WTC11 (cell line): ENCODE measurements around the gene RTN3. TPM values are rescaled to one million over a fixed set of nuclear protein-coding genes. Genes with fewer than 3 reads are reported as not detected.

Source experiments
- ATAC-seq: fragments of 200-7000 bp; cut with Tn5 transposase; 2 replicates; pipeline ENCODE4 v1.10.0; 2021; ENCODE audit warnings: mild to moderate bottlenecking, moderate library complexity
- CTCF ChIA-PET: fragments of 300-600 bp; sonication (Branson Sonifier 250); formaldehyde crosslinking; loops from one replicate; lab custom pipeline; 2021; ENCODE audit warnings: antibody characterized with exemption; lab: Charles Lee
- POLR2A ChIA-PET: fragments of 350-600 bp; sonication (Branson Sonifier 250); formaldehyde crosslinking; loops from one replicate; lab custom pipeline; 2021; ENCODE audit warnings: antibody characterized with exemption; lab: Charles Lee
- DNase-seq: peaks from one replicate; pipeline ENCODE4 v3.0.0; 2021; ENCODE audit warnings: low spot score
- H3K27ac Mint-ChIP-seq: 2 replicates; pipeline ENCODE4 v1.8.0; 2021; ENCODE audit warnings: mixed read lengths
- H3K27me3 Mint-ChIP-seq: 2 replicates; pipeline ENCODE4 v1.8.0; 2021; ENCODE audit warnings: low read depth, mild to moderate bottlenecking, moderate library complexity, mixed read lengths
- H3K36me3 Mint-ChIP-seq: 2 replicates; pipeline ENCODE4 v1.8.0; 2021; ENCODE audit warnings: mixed read lengths
- H3K4me1 Mint-ChIP-seq: 2 replicates; pipeline ENCODE4 v1.8.0; 2022; ENCODE audit warnings: mixed read lengths
- H3K4me3 Mint-ChIP-seq: 2 replicates; pipeline ENCODE4 v1.8.0; 2021; ENCODE audit warnings: mild to moderate bottlenecking, moderate library complexity, mixed read lengths
- H3K9me3 Mint-ChIP-seq: 2 replicates; pipeline ENCODE4 v1.8.0; 2021; ENCODE audit warnings: mixed read lengths
- ELF4 ChIP-seq: sonication (generic); formaldehyde crosslinking; IDR thresholded peaks from 2 replicates; pipeline ENCODE4 v1.8.1; 2022; ENCODE audit warnings: low read depth, mild to moderate bottlenecking, moderate library complexity, missing genetic modification reagents
- FOXJ3 ChIP-seq: sonication (generic); formaldehyde crosslinking; IDR thresholded peaks from 2 replicates; pipeline ENCODE4 v1.9.0; 2021; ENCODE audit warnings: missing genetic modification reagents, mild to moderate bottlenecking, borderline replicate concordance
- GTF2I ChIP-seq: fragments of 250-450 bp; sonication (Bioruptor Pico); conservative IDR thresholded peaks from 2 replicates; pipeline ENCODE4 v1.4.0; 2021; ENCODE audit warnings: mild to moderate bottlenecking
- IRF2 ChIP-seq: sonication (generic); formaldehyde crosslinking; IDR thresholded peaks from 2 replicates; pipeline ENCODE4 v1.8.0; 2022; ENCODE audit warnings: low read depth, missing genetic modification reagents, borderline replicate concordance
- MXD4 ChIP-seq: fragments of 250-450 bp; sonication (Bioruptor Pico); IDR thresholded peaks from 2 replicates; pipeline ENCODE4 v1.8.0; 2021; ENCODE audit warnings: mild to moderate bottlenecking, moderate library complexity, borderline replicate concordance
- NFYB ChIP-seq: sonication (generic); formaldehyde crosslinking; conservative IDR thresholded peaks from 2 replicates; pipeline ENCODE4 v1.8.0; 2022; ENCODE audit warnings: low read depth, missing genetic modification reagents
- PRRX2 ChIP-seq: fragments of 250-450 bp; sonication (Bioruptor Pico); IDR thresholded peaks from 2 replicates; pipeline ENCODE4 v1.8.0; 2021; ENCODE audit warnings: mild to moderate bottlenecking
- ZNF121 ChIP-seq: sonication (generic); formaldehyde crosslinking; IDR thresholded peaks from 2 replicates; pipeline ENCODE4 v1.8.0; 2023; ENCODE audit warnings: missing genetic modification reagents
- ZNF138 ChIP-seq: sonication (generic); formaldehyde crosslinking; conservative IDR thresholded peaks from 2 replicates; pipeline ENCODE4 v1.8.1; 2022; ENCODE audit warnings: mild to moderate bottlenecking, moderate library complexity, missing genetic modification reagents
- ZNF263 ChIP-seq: sonication (generic); formaldehyde crosslinking; IDR thresholded peaks from 2 replicates; pipeline ENCODE4 v1.8.1; 2022; ENCODE audit warnings: low read depth, mild to moderate bottlenecking, moderate library complexity, missing genetic modification reagents
- ZNF317 ChIP-seq: sonication (generic); formaldehyde crosslinking; IDR thresholded peaks from 2 replicates; pipeline ENCODE4 v1.8.1; 2023; ENCODE audit warnings: low read depth, mild to moderate bottlenecking, moderate library complexity, missing genetic modification reagents, borderline replicate concordance
- ZNF671 ChIP-seq: fragments of 250-450 bp; sonication (Bioruptor Pico); IDR thresholded peaks from 2 replicates; pipeline ENCODE4 v1.8.0; 2021; ENCODE audit warnings: mild to moderate bottlenecking
- total RNA-seq: library from RNA; stranded (reverse); gene quantifications from 3 replicates; pipeline ENCODE4 v1.2.3, GENCODE V29; 2021
- TF ChIP-seq, protein P1 (sequence below): sonication (generic); formaldehyde crosslinking; IDR thresholded peaks from 2 replicates; pipeline ENCODE4 v1.8.1; 2023; ENCODE audit warnings: mild to moderate bottlenecking, missing genetic modification reagents, borderline replicate concordance
- TF ChIP-seq, protein P2 (sequence below): sonication (generic); formaldehyde crosslinking; IDR thresholded peaks from 2 replicates; pipeline ENCODE4 v1.8.0; 2022; ENCODE audit warnings: mild to moderate bottlenecking, missing genetic modification reagents
- TF ChIP-seq, protein P3 (sequence below): sonication (generic); formaldehyde crosslinking; IDR thresholded peaks from 2 replicates; pipeline ENCODE4 v1.8.0; 2023; ENCODE audit warnings: missing genetic modification reagents
- TF ChIP-seq, protein P4 (sequence below): sonication (generic); formaldehyde crosslinking; IDR thresholded peaks from 2 replicates; pipeline ENCODE4 v1.8.0; 2022; ENCODE audit warnings: mild to moderate bottlenecking, missing genetic modification reagents
- TF ChIP-seq, protein P5 (sequence below): fragments of 250-450 bp; sonication (Bioruptor Pico); IDR thresholded peaks from 2 replicates; pipeline ENCODE4 v2.1.2; 2022; ENCODE audit warnings: mild to moderate bottlenecking, moderate library complexity
- TF ChIP-seq, protein P6 (sequence below): fragments of 250-450 bp; sonication (Bioruptor Pico); IDR thresholded peaks from 2 replicates; pipeline ENCODE4 v1.8.0; 2021; ENCODE audit warnings: mild to moderate bottlenecking
- TF ChIP-seq, protein P7 (sequence below): sonication (generic); formaldehyde crosslinking; IDR thresholded peaks from 2 replicates; pipeline ENCODE4 v1.8.1; 2022; ENCODE audit warnings: low read depth, mild to moderate bottlenecking, moderate library complexity, missing genetic modification reagents, borderline replicate concordance

RTN3 gene
- total RNA-seq, 1 experiment from 2014 or later = 159 TPM

DNA sequence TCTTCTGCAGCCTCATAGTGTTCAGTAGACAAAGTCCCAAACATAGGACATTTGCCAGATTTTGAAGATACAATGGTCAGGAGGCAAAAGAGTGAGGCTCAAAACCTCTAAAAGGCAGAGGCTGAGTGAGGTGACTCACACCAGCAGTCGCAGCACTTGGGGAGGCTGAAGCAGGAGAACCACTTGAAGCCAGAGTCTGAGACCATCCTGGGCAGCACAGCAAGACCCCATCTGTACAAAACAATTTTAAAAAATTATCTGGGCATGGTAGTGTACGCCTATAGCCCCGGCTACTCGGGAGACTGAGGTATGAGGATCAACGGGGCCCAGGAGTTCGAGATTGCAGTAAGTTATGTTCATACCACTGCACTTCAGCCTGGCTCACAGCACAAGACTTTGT, 101.4 kb downstream of the RTN3 start:
- TF ChIP-seq, protein P1, sequence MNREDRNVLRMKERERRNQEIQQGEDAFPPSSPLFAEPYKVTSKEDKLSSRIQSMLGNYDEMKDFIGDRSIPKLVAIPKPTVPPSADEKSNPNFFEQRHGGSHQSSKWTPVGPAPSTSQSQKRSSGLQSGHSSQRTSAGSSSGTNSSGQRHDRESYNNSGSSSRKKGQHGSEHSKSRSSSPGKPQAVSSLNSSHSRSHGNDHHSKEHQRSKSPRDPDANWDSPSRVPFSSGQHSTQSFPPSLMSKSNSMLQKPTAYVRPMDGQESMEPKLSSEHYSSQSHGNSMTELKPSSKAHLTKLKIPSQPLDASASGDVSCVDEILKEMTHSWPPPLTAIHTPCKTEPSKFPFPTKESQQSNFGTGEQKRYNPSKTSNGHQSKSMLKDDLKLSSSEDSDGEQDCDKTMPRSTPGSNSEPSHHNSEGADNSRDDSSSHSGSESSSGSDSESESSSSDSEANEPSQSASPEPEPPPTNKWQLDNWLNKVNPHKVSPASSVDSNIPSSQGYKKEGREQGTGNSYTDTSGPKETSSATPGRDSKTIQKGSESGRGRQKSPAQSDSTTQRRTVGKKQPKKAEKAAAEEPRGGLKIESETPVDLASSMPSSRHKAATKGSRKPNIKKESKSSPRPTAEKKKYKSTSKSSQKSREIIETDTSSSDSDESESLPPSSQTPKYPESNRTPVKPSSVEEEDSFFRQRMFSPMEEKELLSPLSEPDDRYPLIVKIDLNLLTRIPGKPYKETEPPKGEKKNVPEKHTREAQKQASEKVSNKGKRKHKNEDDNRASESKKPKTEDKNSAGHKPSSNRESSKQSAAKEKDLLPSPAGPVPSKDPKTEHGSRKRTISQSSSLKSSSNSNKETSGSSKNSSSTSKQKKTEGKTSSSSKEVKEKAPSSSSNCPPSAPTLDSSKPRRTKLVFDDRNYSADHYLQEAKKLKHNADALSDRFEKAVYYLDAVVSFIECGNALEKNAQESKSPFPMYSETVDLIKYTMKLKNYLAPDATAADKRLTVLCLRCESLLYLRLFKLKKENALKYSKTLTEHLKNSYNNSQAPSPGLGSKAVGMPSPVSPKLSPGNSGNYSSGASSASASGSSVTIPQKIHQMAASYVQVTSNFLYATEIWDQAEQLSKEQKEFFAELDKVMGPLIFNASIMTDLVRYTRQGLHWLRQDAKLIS (CRISPR knock-in tag) = no peak
- TF ChIP-seq ZNF121 (CRISPR knock-in tag) = peak; percentile 57
- Mint-ChIP-seq H3K9me3 (no peaks in the 10 kb centered on the region), H3K4me1 (no peaks in the 10 kb centered on the region), H3K36me3 (no peaks in the 10 kb centered on the region), H3K4me3 (no peak overlapping the region), H3K27ac (no peak overlapping the region), H3K27me3 (peaks cover 49% of the 10 kb centered on the region)
- POLR2A ChIA-PET = no interaction called here
- CTCF ChIA-PET = interaction anchor here (0.9 kb wide), 1 partner anchor 30 kb away, joined by 4 read pairs; no protein-coding TSS in a partner anchor
- DNase-seq = no peak
- ATAC-seq = no peak

DNA sequence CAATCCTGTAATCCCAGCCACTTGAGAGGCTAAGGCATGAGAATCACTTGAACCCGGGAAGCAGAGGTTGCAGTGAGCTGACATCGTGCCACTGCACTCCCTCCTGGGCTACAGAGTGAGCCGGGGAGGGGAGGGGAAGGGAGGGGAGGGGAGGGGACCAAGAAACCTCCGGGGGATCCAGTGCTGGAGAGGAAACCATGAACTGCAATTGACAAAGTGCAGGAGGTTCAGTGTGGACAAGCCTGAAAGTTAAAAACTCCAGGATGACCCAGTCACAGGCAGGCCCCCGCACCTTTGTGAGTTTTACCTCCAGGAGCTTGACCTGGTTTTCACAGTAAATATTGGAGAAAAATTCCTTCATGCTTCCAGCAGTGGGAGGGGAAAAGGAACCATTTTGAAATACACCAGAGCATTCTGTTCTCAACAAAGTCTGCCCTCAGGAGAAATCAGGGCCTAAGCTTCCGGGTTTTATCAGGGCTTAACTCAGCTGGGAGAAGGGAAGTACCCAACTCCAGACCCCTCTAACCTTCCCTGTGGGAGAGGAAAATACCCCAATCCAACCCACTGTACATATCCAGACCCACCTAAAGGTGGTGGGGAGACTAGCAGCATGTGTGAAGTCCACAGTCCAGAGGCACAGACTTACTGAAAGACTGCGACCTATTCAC, 102.8 kb downstream of the RTN3 start:
- H3K4me3 Mint-ChIP-seq = no peak overlapping the region
- H3K4me1 Mint-ChIP-seq = no peaks in the 10 kb centered on the region
- TF ChIP-seq, protein P2, sequence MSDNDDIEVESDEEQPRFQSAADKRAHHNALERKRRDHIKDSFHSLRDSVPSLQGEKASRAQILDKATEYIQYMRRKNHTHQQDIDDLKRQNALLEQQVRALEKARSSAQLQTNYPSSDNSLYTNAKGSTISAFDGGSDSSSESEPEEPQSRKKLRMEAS (CRISPR knock-in tag) = no peak
- no peak for TF ChIP-seq PRRX2 (CRISPR knock-in tag)
- ChIA-PET POLR2A (no interaction called here), CTCF (interaction anchor here (0.9 kb wide), 1 partner anchor 28 kb away, joined by 4 read pairs; no protein-coding TSS in a partner anchor)
- peak; percentile 75 for ATAC-seq
- H3K36me3 Mint-ChIP-seq = no peaks in the 10 kb centered on the region
- no peaks in the 10 kb centered on the region for H3K9me3 Mint-ChIP-seq
- no peak for DNase-seq
- H3K27ac Mint-ChIP-seq = no peak overlapping the region
- peaks cover 36% of the 10 kb centered on the region for H3K27me3 Mint-ChIP-seq

DNA sequence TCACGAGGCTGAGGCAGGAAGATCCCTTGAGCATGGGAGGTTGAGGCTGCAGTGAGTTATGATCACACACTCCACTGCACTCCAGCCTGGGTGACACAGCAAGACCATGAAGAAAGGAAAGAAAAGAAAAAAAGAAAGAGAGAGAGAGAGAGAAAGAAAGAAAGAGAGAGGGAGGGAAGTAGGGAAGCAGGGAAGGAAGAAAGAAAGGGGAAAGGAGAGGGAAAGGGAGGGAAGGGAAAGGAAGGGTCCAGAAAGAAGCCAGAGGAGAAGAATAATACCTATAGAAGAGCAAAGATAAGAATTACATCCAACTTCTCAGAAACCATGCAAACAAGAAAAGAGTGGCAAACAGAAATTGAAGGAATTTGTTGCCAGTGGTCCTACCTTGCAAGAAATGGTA, 104.5 kb downstream of the RTN3 start:
- POLR2A ChIA-PET = interaction anchor here (0.7 kb wide), 1 partner anchor 37 kb away, joined by 6 read pairs; no protein-coding TSS in a partner anchor
- Mint-ChIP-seq H3K27me3 (peaks cover 18% of the 10 kb centered on the region), H3K36me3 (peaks cover 5% of the 10 kb centered on the region)
- TF ChIP-seq MXD4 (no peak), ELF4 (CRISPR knock-in tag) (no peak), NFYB (no peak), ZNF263 (CRISPR knock-in tag) (no peak), IRF2 (no peak), GTF2I (CRISPR knock-in tag) (no peak), ZNF317 (CRISPR knock-in tag) (no peak), ZNF671 (CRISPR knock-in tag) (no peak), FOXJ3 (CRISPR knock-in tag) (no peak), ZNF121 (CRISPR knock-in tag) (no peak), ZNF138 (no peak)
- TF ChIP-seq, protein P3, sequence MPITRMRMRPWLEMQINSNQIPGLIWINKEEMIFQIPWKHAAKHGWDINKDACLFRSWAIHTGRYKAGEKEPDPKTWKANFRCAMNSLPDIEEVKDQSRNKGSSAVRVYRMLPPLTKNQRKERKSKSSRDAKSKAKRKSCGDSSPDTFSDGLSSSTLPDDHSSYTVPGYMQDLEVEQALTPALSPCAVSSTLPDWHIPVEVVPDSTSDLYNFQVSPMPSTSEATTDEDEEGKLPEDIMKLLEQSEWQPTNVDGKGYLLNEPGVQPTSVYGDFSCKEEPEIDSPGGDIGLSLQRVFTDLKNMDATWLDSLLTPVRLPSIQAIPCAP (CRISPR knock-in tag) = no peak
- TF ChIP-seq, protein P4, sequence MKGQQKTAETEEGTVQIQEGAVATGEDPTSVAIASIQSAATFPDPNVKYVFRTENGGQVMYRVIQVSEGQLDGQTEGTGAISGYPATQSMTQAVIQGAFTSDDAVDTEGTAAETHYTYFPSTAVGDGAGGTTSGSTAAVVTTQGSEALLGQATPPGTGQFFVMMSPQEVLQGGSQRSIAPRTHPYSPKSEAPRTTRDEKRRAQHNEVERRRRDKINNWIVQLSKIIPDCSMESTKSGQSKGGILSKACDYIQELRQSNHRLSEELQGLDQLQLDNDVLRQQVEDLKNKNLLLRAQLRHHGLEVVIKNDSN (CRISPR knock-in tag) = no peak
- TF ChIP-seq, protein P5, sequence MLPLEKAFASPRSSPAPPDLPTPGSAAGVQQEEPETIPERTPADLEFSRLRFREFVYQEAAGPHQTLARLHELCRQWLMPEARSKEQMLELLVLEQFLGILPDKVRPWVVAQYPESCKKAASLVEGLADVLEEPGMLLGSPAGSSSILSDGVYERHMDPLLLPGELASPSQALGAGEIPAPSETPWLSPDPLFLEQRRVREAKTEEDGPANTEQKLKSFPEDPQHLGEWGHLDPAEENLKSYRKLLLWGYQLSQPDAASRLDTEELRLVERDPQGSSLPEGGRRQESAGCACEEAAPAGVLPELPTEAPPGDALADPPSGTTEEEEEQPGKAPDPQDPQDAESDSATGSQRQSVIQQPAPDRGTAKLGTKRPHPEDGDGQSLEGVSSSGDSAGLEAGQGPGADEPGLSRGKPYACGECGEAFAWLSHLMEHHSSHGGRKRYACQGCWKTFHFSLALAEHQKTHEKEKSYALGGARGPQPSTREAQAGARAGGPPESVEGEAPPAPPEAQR = no peak
- TF ChIP-seq, protein P6, sequence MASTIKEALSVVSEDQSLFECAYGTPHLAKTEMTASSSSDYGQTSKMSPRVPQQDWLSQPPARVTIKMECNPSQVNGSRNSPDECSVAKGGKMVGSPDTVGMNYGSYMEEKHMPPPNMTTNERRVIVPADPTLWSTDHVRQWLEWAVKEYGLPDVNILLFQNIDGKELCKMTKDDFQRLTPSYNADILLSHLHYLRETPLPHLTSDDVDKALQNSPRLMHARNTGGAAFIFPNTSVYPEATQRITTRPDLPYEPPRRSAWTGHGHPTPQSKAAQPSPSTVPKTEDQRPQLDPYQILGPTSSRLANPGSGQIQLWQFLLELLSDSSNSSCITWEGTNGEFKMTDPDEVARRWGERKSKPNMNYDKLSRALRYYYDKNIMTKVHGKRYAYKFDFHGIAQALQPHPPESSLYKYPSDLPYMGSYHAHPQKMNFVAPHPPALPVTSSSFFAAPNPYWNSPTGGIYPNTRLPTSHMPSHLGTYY = no peak
- TF ChIP-seq, protein P7, sequence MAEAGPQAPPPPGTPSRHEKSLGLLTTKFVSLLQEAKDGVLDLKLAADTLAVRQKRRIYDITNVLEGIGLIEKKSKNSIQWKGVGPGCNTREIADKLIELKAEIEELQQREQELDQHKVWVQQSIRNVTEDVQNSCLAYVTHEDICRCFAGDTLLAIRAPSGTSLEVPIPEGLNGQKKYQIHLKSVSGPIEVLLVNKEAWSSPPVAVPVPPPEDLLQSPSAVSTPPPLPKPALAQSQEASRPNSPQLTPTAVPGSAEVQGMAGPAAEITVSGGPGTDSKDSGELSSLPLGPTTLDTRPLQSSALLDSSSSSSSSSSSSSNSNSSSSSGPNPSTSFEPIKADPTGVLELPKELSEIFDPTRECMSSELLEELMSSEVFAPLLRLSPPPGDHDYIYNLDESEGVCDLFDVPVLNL (CRISPR knock-in tag) = no peak

More for the DNA sequence above, 104.5 kb downstream of the RTN3 start:
- peaks cover 4% of the 10 kb centered on the region; the same call in 1 of the 2 replicates for H3K9me3 Mint-ChIP-seq
- no peak overlapping the region for H3K4me3 Mint-ChIP-seq
- ATAC-seq (no peak), DNase-seq (no peak)
- no peak overlapping the region; the same call in 1 of the 2 replicates for H3K27ac Mint-ChIP-seq
- CTCF ChIA-PET = no interaction called here
- no peaks in the 10 kb centered on the region for H3K4me1 Mint-ChIP-seq
